ENCODE results near the gene AFP.

Gene AFP

GRCh38 chr4:73456177-73457022, 20.4 kb downstream of the AFP start:
- in situ Hi-C loops (cut with MboI; ENCODE audit: low sequenced_read_pairs), result no loop called here

GRCh38 chr4:73458184-73459047, 22.4 kb downstream of the AFP start:
- in situ Hi-C loops (cut with MboI; ENCODE audit: low sequenced_read_pairs), result no loop called here

GRCh38 chr4:73459048-73459421, 23.0 kb downstream of the AFP start:
- in situ Hi-C loops (cut with MboI; ENCODE audit: low sequenced_read_pairs), result no loop called here

GRCh38 chr4:73460913-73461522, 25.0 kb downstream of the AFP start:
- in situ Hi-C loops (cut with MboI; ENCODE audit: low sequenced_read_pairs), result no loop called here

GRCh38 chr4:73468170-73468569, 32.1 kb downstream of the AFP start:
- in situ Hi-C loops (cut with MboI; ENCODE audit: low sequenced_read_pairs), result no loop called here

- in situ Hi-C loops (cut with MboI; ENCODE audit: low sequenced_read_pairs), result no loop called here
These were observed 34.7 kb downstream of the AFP start for GRCh38 chr4:73470728-73471127.

- in situ Hi-C loops (cut with MboI; ENCODE audit: low sequenced_read_pairs), result no loop called here
These were observed 41.2 kb downstream of the AFP start for GRCh38 chr4:73477176-73477575.

- in situ Hi-C loops (cut with MboI; ENCODE audit: low sequenced_read_pairs), result no loop called here
These were observed 43.3 kb downstream of the AFP start for GRCh38 chr4:73479323-73479722.

GRCh38 chr4:73481358-73481757, 45.3 kb downstream of the AFP start, which contains the start of gene AFM:
Gene AFM (plus strand): TSS chr4:73481745. CDS start chr4:73481776, 31 bp downstream.
- in situ Hi-C loops (cut with MboI; ENCODE audit: low sequenced_read_pairs), result no loop called here

GRCh38 chr4:73485085-73485484, 49.1 kb downstream of the AFP start:
- in situ Hi-C loops (cut with MboI; ENCODE audit: low sequenced_read_pairs), result no loop called here

GRCh38 chr4:73485596-73485995, 49.6 kb downstream of the AFP start:
- in situ Hi-C loops (cut with MboI; ENCODE audit: low sequenced_read_pairs), result no loop called here

GRCh38 chr4:73486497-73486896, 50.5 kb downstream of the AFP start:
- in situ Hi-C loops (cut with MboI; ENCODE audit: low sequenced_read_pairs), result no loop called here

- in situ Hi-C loops (cut with MboI; ENCODE audit: low sequenced_read_pairs), result no loop called here
These were observed 51.2 kb downstream of the AFP start for GRCh38 chr4:73487233-73487632.

- in situ Hi-C loops (cut with MboI; ENCODE audit: low sequenced_read_pairs), result no loop called here
These were observed 64.2 kb downstream of the AFP start for GRCh38 chr4:73499996-73500765.

- in situ Hi-C loops (cut with MboI; ENCODE audit: low sequenced_read_pairs), result no loop called here
These were observed 65.7 kb downstream of the AFP start for GRCh38 chr4:73501664-73502265.

GRCh38 chr4:73505567-73505966, 69.5 kb downstream of the AFP start:
- in situ Hi-C loops (cut with MboI; ENCODE audit: low sequenced_read_pairs), result no loop called here
